Keratinocyte (primary cell): Measurements from ENCODE around the gene TUBGCP4.

ENCODE experiments used
- EZH2 ChIP-seq: IDR thresholded peaks from one replicate; pipeline ENCODE4 v1.6.1; 2012; ENCODE audit warnings: inconsistent platforms, mild to moderate bottlenecking, low read length, moderate library complexity
- TF ChIP-seq, protein P1 (sequence below), 3 experiments: IDR thresholded peaks in 1 of 3; conservative IDR thresholded peaks in 1 of 3; optimal IDR thresholded peaks in 1 of 3; 2 replicates in 2 of 3; 3 replicates in 1 of 3; pipeline versions ENCODE3 to v1.5.1; 2011; ENCODE audit warnings: low read length in 3 of 3, mild to moderate bottlenecking in 3 of 3, moderate library complexity in 2 of 3, control low read depth in 1 of 3, inconsistent platforms in 1 of 3; ENCODE audit not compliant: insufficient read depth in 2 of 3; ENCODE audit errors: extremely low read depth in 1 of 3

DNA sequence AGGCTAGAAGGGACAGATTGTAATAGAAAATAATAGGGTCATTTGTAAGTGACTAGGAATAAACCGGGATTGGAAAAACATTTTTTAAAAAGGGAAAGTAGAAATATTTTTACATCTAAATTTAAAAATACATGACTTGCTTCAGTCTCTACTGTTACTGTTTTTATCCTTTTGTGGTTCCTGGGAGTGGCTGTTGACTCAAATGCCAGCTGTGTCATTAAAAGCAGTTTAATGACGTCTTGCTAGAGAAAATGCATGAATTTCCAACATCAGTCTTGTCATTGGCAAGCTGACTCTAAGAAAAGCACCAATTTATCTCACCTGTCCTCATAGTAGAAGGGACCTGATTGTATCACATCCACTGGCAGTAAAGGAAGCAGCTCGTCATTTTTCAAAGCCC is 23.8 kb upstream of the TUBGCP4 start:
- TF ChIP-seq, protein P1, sequence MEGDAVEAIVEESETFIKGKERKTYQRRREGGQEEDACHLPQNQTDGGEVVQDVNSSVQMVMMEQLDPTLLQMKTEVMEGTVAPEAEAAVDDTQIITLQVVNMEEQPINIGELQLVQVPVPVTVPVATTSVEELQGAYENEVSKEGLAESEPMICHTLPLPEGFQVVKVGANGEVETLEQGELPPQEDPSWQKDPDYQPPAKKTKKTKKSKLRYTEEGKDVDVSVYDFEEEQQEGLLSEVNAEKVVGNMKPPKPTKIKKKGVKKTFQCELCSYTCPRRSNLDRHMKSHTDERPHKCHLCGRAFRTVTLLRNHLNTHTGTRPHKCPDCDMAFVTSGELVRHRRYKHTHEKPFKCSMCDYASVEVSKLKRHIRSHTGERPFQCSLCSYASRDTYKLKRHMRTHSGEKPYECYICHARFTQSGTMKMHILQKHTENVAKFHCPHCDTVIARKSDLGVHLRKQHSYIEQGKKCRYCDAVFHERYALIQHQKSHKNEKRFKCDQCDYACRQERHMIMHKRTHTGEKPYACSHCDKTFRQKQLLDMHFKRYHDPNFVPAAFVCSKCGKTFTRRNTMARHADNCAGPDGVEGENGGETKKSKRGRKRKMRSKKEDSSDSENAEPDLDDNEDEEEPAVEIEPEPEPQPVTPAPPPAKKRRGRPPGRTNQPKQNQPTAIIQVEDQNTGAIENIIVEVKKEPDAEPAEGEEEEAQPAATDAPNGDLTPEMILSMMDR (optimal IDR thresholded peaks at IDR 0.05 in 1 of 3, IDR thresholded peaks at IDR 0.05 in 1 of 3, conservative IDR thresholded peaks at IDR 0.05 in 1 of 3; ENCODE audit: extremely low read depth in 1 of 3, insufficient read depth in 2 of 3, low read length in 3 of 3) = no peak
- no peak for TF ChIP-seq EZH2
